HepG2 (cell line): ENCODE results near the gene TGFBI. TPM values are rescaled to one million over a fixed set of nuclear protein-coding genes. Genes with fewer than 3 reads are reported as not detected.

Experiments used
- CEBPB ChIP-seq: IDR thresholded peaks from 2 replicates; pipeline ENCODE4 v1.6.1; 2011; ENCODE audit warnings: low read depth, low read length, improper control_type of control experiment, borderline replicate concordance
- DR1 ChIP-seq: sonication (generic); formaldehyde crosslinking; IDR thresholded peaks from 2 replicates; pipeline ENCODE4 v1.8.0; 2021; ENCODE audit warnings: mild to moderate bottlenecking, missing genetic modification reagents, inconsistent platforms
- ESRRA ChIP-seq: sonication (generic); formaldehyde crosslinking; IDR thresholded peaks from 2 replicates; pipeline ENCODE4 v1.5.1; 2020; ENCODE audit warnings: mild to moderate bottlenecking, low read depth, missing genetic modification reagents
- FOSL1 ChIP-seq: sonication (generic); formaldehyde crosslinking; IDR thresholded peaks from 2 replicates; pipeline ENCODE4 v1.9.0; 2021; ENCODE audit warnings: missing genetic modification reagents, borderline replicate concordance
- FOXA3 ChIP-seq: IDR thresholded peaks from 2 replicates; pipeline ENCODE4 v1.6.1; 2016; ENCODE audit warnings: missing genetic modification reagents, missing compliant biosample characterization
- FOXO4 ChIP-seq: sonication (generic); formaldehyde crosslinking; conservative IDR thresholded peaks from 2 replicates; pipeline ENCODE4 v1.8.1; 2023; ENCODE audit warnings: missing genetic modification reagents
- SIX1 ChIP-seq: sonication (generic); formaldehyde crosslinking; IDR thresholded peaks from 2 replicates; pipeline ENCODE4 v1.4.0; 2020; ENCODE audit warnings: missing genetic modification reagents, borderline replicate concordance
- TSC22D2 ChIP-seq: sonication (generic); formaldehyde crosslinking; IDR thresholded peaks from 2 replicates; pipeline ENCODE4 v1.5.1; 2020; ENCODE audit warnings: missing genetic modification reagents, mild to moderate bottlenecking, borderline replicate concordance
- ZNF547 ChIP-seq: sonication (generic); formaldehyde crosslinking; IDR thresholded peaks from 2 replicates; pipeline ENCODE4 v1.5.1; 2020; ENCODE audit warnings: mild to moderate bottlenecking, missing genetic modification reagents
- ZNF574 ChIP-seq: sonication (generic); formaldehyde crosslinking; IDR thresholded peaks from 2 replicates; pipeline ENCODE4 v1.4.0; 2020; ENCODE audit warnings: missing genetic modification reagents
- ZNF629 ChIP-seq: sonication (generic); formaldehyde crosslinking; conservative IDR thresholded peaks from 2 replicates; pipeline ENCODE4 v1.5.0; 2020; ENCODE audit warnings: missing genetic modification reagents
- ZSCAN20 ChIP-seq: sonication (generic); formaldehyde crosslinking; IDR thresholded peaks from 2 replicates; pipeline ENCODE4 v1.4.0; 2020; ENCODE audit warnings: missing genetic modification reagents, mild to moderate bottlenecking, borderline replicate concordance
- polyA plus RNA-seq, 8 experiments: library from polyadenylated mRNA; depleted of rRNA in 3 of 8; stranded (reverse) in 7 of 8; unstranded in 1 of 8; fragments of >200 nt; fragmentation: Illumina TruSeq in 4 of 8; extraction: Trizol in 4 of 8; gene quantifications; 2 replicates each; pipeline versions ENCODE4 v1.2.1 to v1.2.3, GENCODE V29; 2011 to 2016; ENCODE audit warnings: low read depth in 4 of 8, missing spikeins in 1 of 8, mixed read lengths in 1 of 8; ENCODE audit not compliant: insufficient read depth in 1 of 8
- total RNA-seq, 5 experiments: library from RNA; depleted of rRNA; stranded (reverse); fragments of >200 nt; fragmentation: Illumina TruSeq; extraction: Trizol; gene quantifications; 2 replicates each; pipeline ENCODE4 v1.2.3, GENCODE V29; 2016; ENCODE audit warnings: low read depth in 1 of 5
- TF ChIP-seq, protein P1 (sequence below): sonication (generic); formaldehyde crosslinking; IDR thresholded peaks from 2 replicates; pipeline ENCODE4 v1.4.0; 2020; ENCODE audit warnings: missing genetic modification reagents
- TF ChIP-seq, protein P2 (sequence below): IDR thresholded peaks from 2 replicates; pipeline ENCODE4 v1.6.1; 2016; ENCODE audit warnings: low read depth, missing genetic modification reagents, missing compliant biosample characterization
- TF ChIP-seq, protein P3 (sequence below): sonication (generic); formaldehyde crosslinking; IDR thresholded peaks from 2 replicates; pipeline ENCODE4 v1.9.0; 2021; ENCODE audit warnings: missing genetic modification reagents, borderline replicate concordance

The TGFBI gene
- total and polyA plus RNA-seq, 2 of the 13 experiments (the other 11 are each of a cell fraction or from before 2014, with no cell fraction given) = 275 to 457 TPM

GRCh38 chr5:136058039-136058971 is 29.5 kb downstream of the TGFBI start (continued):
- peak; percentile 77 for TF ChIP-seq ZNF574
- no peak for TF ChIP-seq FOXO4 (CRISPR knock-in tag)
- TF ChIP-seq TSC22D2 (CRISPR knock-in tag) = no peak
- TF ChIP-seq ZNF547 (CRISPR knock-in tag) = no peak
- TF ChIP-seq, protein P1, sequence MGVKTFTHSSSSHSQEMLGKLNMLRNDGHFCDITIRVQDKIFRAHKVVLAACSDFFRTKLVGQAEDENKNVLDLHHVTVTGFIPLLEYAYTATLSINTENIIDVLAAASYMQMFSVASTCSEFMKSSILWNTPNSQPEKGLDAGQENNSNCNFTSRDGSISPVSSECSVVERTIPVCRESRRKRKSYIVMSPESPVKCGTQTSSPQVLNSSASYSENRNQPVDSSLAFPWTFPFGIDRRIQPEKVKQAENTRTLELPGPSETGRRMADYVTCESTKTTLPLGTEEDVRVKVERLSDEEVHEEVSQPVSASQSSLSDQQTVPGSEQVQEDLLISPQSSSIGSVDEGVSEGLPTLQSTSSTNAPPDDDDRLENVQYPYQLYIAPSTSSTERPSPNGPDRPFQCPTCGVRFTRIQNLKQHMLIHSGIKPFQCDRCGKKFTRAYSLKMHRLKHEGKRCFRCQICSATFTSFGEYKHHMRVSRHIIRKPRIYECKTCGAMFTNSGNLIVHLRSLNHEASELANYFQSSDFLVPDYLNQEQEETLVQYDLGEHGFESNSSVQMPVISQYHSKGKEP (CRISPR knock-in tag) = no peak
- peak; percentile 99 for TF ChIP-seq FOXA3 (CRISPR knock-in tag)
- TF ChIP-seq ZNF629 (CRISPR knock-in tag) = peak; percentile 82
- TF ChIP-seq, protein P2, sequence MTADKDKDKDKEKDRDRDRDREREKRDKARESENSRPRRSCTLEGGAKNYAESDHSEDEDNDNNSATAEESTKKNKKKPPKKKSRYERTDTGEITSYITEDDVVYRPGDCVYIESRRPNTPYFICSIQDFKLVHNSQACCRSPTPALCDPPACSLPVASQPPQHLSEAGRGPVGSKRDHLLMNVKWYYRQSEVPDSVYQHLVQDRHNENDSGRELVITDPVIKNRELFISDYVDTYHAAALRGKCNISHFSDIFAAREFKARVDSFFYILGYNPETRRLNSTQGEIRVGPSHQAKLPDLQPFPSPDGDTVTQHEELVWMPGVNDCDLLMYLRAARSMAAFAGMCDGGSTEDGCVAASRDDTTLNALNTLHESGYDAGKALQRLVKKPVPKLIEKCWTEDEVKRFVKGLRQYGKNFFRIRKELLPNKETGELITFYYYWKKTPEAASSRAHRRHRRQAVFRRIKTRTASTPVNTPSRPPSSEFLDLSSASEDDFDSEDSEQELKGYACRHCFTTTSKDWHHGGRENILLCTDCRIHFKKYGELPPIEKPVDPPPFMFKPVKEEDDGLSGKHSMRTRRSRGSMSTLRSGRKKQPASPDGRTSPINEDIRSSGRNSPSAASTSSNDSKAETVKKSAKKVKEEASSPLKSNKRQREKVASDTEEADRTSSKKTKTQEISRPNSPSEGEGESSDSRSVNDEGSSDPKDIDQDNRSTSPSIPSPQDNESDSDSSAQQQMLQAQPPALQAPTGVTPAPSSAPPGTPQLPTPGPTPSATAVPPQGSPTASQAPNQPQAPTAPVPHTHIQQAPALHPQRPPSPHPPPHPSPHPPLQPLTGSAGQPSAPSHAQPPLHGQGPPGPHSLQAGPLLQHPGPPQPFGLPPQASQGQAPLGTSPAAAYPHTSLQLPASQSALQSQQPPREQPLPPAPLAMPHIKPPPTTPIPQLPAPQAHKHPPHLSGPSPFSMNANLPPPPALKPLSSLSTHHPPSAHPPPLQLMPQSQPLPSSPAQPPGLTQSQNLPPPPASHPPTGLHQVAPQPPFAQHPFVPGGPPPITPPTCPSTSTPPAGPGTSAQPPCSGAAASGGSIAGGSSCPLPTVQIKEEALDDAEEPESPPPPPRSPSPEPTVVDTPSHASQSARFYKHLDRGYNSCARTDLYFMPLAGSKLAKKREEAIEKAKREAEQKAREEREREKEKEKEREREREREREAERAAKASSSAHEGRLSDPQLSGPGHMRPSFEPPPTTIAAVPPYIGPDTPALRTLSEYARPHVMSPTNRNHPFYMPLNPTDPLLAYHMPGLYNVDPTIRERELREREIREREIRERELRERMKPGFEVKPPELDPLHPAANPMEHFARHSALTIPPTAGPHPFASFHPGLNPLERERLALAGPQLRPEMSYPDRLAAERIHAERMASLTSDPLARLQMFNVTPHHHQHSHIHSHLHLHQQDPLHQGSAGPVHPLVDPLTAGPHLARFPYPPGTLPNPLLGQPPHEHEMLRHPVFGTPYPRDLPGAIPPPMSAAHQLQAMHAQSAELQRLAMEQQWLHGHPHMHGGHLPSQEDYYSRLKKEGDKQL = peak; percentile 92
- peak; percentile 84 for TF ChIP-seq SIX1 (CRISPR knock-in tag)
- TF ChIP-seq, protein P3, sequence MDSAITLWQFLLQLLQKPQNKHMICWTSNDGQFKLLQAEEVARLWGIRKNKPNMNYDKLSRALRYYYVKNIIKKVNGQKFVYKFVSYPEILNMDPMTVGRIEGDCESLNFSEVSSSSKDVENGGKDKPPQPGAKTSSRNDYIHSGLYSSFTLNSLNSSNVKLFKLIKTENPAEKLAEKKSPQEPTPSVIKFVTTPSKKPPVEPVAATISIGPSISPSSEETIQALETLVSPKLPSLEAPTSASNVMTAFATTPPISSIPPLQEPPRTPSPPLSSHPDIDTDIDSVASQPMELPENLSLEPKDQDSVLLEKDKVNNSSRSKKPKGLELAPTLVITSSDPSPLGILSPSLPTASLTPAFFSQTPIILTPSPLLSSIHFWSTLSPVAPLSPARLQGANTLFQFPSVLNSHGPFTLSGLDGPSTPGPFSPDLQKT (CRISPR knock-in tag) = no peak
- no peak for TF ChIP-seq ZSCAN20 (CRISPR knock-in tag)
- TF ChIP-seq ESRRA (CRISPR knock-in tag) = 0 out of 2 replicates have a peak, but pooled peaks have one; percentile 63
- peak; percentile 97 for TF ChIP-seq FOSL1 (CRISPR knock-in tag)
- no peak for TF ChIP-seq DR1 (CRISPR knock-in tag)
- TF ChIP-seq CEBPB = peak; percentile 98
